GM12864 (cell line): ENCODE measurements around the gene SGCA.

Experiments
- DNase-seq: peaks from one replicate; pipeline ENCODE4 v3.0.0-alpha.2; 2011; ENCODE audit warnings: low read depth
- H3K4me3 ChIP-seq: 2 replicates; pipeline ENCODE4 v1.5.1; 2011; ENCODE audit warnings: mild to moderate bottlenecking, low read depth, low read length, control low read depth
- TF ChIP-seq, protein P1 (sequence below): IDR thresholded peaks from 2 replicates; pipeline ENCODE4 v1.5.1; 2011; ENCODE audit warnings: low read depth, mild to moderate bottlenecking, moderate library complexity, low read length, control low read depth, inconsistent platforms; ENCODE audit errors: missing control alignments

Gene SGCA

DNA sequence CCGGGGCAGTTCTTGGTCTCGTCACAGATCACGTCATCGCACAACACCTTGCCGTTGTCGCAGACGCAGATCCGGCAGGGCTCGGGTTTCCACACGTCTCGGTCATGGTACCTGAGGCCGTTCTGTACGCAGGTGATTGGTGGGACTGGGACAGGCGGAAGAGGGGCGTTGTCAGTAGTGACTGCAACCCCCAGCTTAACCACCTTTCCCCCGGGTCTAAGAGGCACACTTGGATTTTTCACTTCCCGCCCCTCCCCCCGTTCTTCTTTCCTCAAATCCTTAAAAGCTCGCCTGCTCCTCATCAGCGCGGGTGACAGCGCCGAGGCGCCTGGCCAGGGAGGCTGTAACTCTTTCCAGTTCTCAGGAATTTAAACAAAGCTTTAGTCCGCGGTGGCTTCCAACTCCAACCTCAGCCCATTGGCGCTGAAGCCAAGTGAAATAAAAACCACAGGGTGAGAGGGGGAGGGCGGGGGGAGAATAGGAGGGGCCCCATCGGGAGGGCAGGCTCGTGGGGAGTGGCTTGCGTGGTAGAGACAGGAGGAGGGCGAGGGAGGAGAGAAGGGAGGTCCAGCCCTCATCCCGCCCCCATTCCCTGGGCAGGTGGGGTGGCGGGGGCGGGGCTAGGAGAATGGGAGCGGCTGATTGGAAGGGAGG lies 34.1 kb downstream of the SGCA start:
- peak; percentile 40 for DNase-seq
- TF ChIP-seq, protein P1, sequence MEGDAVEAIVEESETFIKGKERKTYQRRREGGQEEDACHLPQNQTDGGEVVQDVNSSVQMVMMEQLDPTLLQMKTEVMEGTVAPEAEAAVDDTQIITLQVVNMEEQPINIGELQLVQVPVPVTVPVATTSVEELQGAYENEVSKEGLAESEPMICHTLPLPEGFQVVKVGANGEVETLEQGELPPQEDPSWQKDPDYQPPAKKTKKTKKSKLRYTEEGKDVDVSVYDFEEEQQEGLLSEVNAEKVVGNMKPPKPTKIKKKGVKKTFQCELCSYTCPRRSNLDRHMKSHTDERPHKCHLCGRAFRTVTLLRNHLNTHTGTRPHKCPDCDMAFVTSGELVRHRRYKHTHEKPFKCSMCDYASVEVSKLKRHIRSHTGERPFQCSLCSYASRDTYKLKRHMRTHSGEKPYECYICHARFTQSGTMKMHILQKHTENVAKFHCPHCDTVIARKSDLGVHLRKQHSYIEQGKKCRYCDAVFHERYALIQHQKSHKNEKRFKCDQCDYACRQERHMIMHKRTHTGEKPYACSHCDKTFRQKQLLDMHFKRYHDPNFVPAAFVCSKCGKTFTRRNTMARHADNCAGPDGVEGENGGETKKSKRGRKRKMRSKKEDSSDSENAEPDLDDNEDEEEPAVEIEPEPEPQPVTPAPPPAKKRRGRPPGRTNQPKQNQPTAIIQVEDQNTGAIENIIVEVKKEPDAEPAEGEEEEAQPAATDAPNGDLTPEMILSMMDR: no peak
- peak overlapping the region; percentile 45 for H3K4me3 ChIP-seq

DNA sequence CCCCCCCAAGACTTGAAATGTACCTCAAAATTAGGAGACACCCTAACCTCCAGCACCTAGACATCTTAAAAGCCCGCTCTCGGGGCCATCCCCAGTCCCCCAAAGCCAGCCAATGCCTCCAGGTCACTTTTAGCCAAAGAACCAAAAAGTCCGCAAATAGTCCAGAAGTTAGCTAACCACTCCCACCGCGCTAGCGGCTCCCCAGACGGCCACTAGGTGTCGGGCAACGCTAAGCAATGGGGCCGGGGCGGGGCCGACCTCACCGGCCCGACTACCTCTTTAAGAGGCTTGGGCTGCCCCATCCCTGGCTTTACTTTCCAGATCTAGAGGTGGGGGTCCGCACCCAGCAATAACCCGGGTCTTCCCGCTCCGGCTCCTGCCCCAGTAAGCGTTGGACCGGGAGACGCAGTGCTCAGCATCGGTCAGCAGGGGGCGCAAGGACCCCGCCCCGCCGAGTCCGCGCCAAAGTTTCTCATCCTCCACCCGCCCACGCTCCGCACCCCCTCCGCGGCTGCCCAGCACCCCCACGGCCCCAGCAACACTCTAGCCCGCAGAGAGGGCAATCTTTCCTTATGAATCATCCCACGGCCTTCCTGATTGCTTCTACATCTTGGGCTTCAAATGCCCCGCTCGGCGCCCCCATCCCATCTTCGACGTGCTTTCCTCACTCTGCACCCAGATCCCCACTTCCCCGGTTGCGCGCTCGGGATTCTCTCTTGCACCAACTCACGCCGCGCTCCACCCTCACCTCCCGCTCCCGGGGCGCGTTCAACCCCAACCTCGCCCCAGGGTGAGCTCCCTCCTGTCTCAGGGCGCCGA lies 34.9 kb downstream of the SGCA start:
- DNase-seq: peak; percentile 49
- TF ChIP-seq, protein P1: peak; percentile 93
- peak overlapping the region; percentile 45 for H3K4me3 ChIP-seq

DNA sequence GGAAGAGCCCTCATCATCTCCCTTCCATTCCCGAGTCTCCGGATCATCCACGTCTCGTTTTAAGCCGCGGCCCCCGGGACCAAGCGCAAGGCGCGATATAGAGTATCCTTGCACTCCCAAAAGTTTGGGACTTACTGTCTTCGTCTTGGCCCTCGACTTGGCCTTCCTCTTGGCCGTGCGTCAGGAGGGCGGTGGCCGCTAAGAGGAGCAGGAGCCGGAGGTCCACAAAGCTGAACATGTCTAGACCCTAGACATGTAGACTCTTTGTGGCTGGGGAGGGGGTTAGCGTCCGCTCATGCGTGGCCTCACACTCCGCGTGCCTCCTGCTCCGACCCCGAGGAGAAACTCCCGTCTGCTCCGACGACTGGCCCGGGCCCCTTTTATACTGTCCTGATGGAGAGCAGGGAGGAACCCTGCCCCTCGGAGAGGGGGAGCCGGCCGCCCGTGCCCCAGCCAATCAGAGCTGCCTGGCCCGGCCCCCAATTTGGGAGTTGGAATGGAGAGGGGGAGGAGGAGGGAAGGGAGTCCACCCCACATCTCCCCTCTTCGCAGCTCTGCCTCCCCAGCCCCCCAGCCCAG lies 35.6 kb downstream of the SGCA start, which contains the start of gene COL1A1:
Gene COL1A1 (minus strand): TSS at position 356 of the 579 bp plus-strand sequence. CDS start 118 bp downstream, at position 238.
- DNase-seq: no peak
- TF ChIP-seq, protein P1: no peak
- peak within 1 kb of the TSS; percentile 45 for H3K4me3 ChIP-seq

DNA sequence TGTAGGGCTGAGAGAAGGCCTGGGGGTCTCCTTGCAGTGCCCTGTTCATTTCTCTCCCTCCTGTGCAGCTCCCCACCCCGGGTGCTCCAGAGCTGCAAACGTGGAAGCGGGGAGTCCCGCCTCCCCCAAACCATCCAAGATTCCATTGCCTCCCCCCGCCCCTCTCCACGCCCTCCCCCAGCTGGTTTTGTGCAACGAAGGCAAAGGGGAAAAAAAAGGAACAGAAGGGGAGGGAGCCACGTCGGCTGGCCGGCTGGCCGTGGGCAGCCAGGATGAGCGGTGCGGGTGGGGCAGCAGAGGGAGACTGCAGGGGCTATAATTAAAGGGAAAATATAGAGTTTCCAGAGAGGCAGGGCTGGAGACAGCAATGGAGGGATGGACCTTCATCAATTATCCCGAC lies 37.3 kb downstream of the SGCA start:
- no peak overlapping the region for H3K4me3 ChIP-seq
- TF ChIP-seq, protein P1: no peak
- DNase-seq: no peak

DNA sequence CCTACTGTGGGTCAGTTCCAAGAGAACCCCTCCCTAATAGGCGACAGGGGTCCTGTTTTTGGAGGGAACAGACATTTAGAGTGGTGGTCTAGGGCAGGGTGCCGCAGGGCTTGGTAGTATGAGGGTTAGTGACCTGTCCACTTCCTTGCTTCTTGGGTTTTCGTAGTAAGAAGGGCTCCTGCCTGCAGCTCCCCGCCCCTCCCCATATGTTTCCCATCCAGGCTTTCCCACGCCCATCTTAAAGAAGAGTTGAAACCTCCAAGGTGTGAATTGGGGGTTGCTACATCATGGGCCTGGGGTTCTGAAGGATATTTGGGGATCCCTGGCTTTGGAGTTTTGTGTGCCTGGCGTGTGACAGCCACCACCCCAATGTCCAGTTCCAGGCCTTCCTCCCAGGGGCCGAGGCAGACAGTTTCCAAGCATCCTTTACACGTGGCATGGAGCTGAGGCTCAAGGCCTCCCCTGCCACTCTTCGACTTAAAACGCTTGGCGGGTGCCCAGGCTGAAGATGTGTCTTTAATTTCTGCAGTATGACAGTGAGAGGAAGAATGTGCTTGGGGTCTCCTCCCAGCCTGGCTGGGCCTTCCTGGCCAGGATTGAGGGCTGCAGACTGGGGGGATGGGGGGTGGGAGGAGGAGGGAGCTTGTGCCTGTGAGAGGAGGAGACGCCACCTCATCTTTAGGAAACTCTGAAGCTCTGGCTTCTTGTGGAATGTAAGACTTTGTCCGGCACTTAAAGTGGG lies 38.0 kb downstream of the SGCA start:
- H3K4me3 ChIP-seq: no peak overlapping the region
- no peak for DNase-seq

DNA sequence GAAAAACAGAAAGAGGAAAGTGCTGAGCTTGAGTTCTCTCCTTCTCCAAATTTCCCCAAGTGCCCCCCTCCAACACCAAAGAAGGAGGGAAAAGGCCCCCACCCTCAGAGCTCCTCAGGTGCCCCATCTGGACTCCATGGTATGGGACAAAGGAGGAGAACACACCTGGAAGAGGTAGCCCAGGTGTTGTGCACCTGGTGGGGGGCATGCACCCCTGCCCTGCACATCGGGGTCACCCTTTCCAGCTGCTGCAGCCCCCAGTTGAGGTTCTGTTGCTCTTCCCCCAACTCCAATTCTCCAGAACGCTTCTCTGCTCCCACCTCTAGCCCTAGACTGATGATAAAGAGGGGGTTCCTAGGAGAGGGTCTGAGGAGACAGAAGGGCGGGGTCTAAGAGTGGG lies 38.6 kb downstream of the SGCA start:
- TF ChIP-seq, protein P1: no peak
- no peak for DNase-seq
- no peak overlapping the region for H3K4me3 ChIP-seq

More for the DNA sequence above, 38.0 kb downstream of the SGCA start:
- TF ChIP-seq, protein P1: no peak
